H9 (cell line): ENCODE data around the gene SLC25A46. TPM values are rescaled to one million over a fixed set of nuclear protein-coding genes. Genes with fewer than 3 reads are reported as not detected.
"Not testable (repeated sequence)": the region's sequence is repeated elsewhere in the genome, so short reads cannot be mapped to it uniquely, and the experiment has no call there.

Experiments used
- DNase-seq: peaks from one replicate; pipeline ENCODE4 v3.0.0-alpha.2; 2017
- H2AFZ ChIP-seq: one replicate; pipeline ENCODE4 v1.6.1; 2013; ENCODE audit warnings: mild to moderate bottlenecking, low read length, control low read depth, moderate library complexity
- H2AK5ac ChIP-seq: 2 replicates; pipeline ENCODE4 v1.6.1; 2013; ENCODE audit warnings: low read length, control low read depth, mixed read lengths; ENCODE audit not compliant: insufficient read length
- H2BK120ac ChIP-seq: one replicate; pipeline ENCODE4 v1.6.1; 2013; ENCODE audit warnings: low read depth, mild to moderate bottlenecking, low read length, control low read depth, inconsistent platforms; ENCODE audit not compliant: poor library complexity, severe bottlenecking
- H2BK12ac ChIP-seq: 2 replicates; pipeline ENCODE4 v1.6.1; 2013; ENCODE audit warnings: low read length, control low read depth, mixed read lengths, low read depth; ENCODE audit not compliant: insufficient read length
- H2BK15ac ChIP-seq: 2 replicates; pipeline ENCODE4 v1.6.1; 2013; ENCODE audit warnings: low read depth, low read length, control low read depth
- H2BK20ac ChIP-seq: one replicate; pipeline ENCODE4 v1.6.1; 2013; ENCODE audit warnings: low read depth, mild to moderate bottlenecking, low read length, control low read depth, inconsistent platforms; ENCODE audit not compliant: poor library complexity, severe bottlenecking
- H2BK5ac ChIP-seq: 2 replicates; pipeline ENCODE4 v1.6.1; 2013; ENCODE audit warnings: low read length, control low read depth, mixed read lengths; ENCODE audit not compliant: insufficient read length
- H3K14ac ChIP-seq: 2 replicates; pipeline ENCODE4 v1.6.1; 2013; ENCODE audit warnings: low read length, control low read depth; ENCODE audit not compliant: insufficient read depth
- H3K18ac ChIP-seq: 2 replicates; pipeline ENCODE4 v1.6.1; 2013; ENCODE audit warnings: low read depth, mild to moderate bottlenecking, mixed read lengths, low read length, control low read depth; ENCODE audit not compliant: insufficient read length
- H3K23ac ChIP-seq: 2 replicates; pipeline ENCODE4 v1.6.1; 2013; ENCODE audit warnings: low read length, control low read depth, mixed read lengths, low read depth; ENCODE audit not compliant: insufficient read length
- H3K23me2 ChIP-seq: 2 replicates; pipeline ENCODE4 v1.6.1; 2013; ENCODE audit warnings: low read depth, mild to moderate bottlenecking, mixed read lengths, low read length, control low read depth; ENCODE audit not compliant: insufficient read length, poor library complexity, severe bottlenecking
- H3K27ac ChIP-seq: 2 replicates; pipeline ENCODE4 v1.5.1; 2013; ENCODE audit warnings: low read length, control low read depth, mixed read lengths, low read depth; ENCODE audit not compliant: insufficient read length
- H3K27me3 ChIP-seq: 2 replicates; pipeline ENCODE4 v1.6.1; 2013; ENCODE audit warnings: low read length, control low read depth, inconsistent platforms; ENCODE audit not compliant: insufficient read depth
- H3K4ac ChIP-seq: 2 replicates; pipeline ENCODE4 v1.6.1; 2013; ENCODE audit warnings: low read depth, mild to moderate bottlenecking, control low read depth, inconsistent platforms, low read length, moderate library complexity
- H3K4me1 ChIP-seq: 2 replicates; pipeline ENCODE4 v1.6.1; 2013; ENCODE audit warnings: low read length, control low read depth, inconsistent platforms; ENCODE audit not compliant: insufficient read depth
- H3K4me2 ChIP-seq: 2 replicates; pipeline ENCODE4 v1.6.1; 2013; ENCODE audit warnings: low read length, control low read depth, mixed read lengths; ENCODE audit not compliant: insufficient read length, insufficient read depth
- H3K56ac ChIP-seq: 2 replicates; pipeline ENCODE4 v1.6.1; 2013; ENCODE audit warnings: low read depth, mild to moderate bottlenecking, mixed read lengths, low read length, control low read depth; ENCODE audit not compliant: insufficient read length
- H3K79me1 ChIP-seq: 2 replicates; pipeline ENCODE4 v1.6.1; 2013; ENCODE audit warnings: low read depth, mild to moderate bottlenecking, moderate library complexity, low read length, control low read depth, inconsistent platforms; ENCODE audit not compliant: insufficient read depth, poor library complexity, severe bottlenecking
- H3K79me2 ChIP-seq: 2 replicates; pipeline ENCODE4 v1.6.1; 2013; ENCODE audit warnings: low read length, control low read depth, inconsistent platforms; ENCODE audit not compliant: insufficient read depth
- H3K9ac ChIP-seq: 2 replicates; pipeline ENCODE4 v1.6.1; 2013; ENCODE audit warnings: low read length, control low read depth, mixed read lengths; ENCODE audit not compliant: insufficient read length; ENCODE audit errors: extremely low read depth
- H3K9me3 ChIP-seq: one replicate; pipeline ENCODE4 v1.6.1; 2013; ENCODE audit warnings: low read depth, low read length, inconsistent platforms; ENCODE audit not compliant: control insufficient read depth
- H3T11ph ChIP-seq: one replicate; pipeline ENCODE4 v1.6.1; 2013; ENCODE audit warnings: mild to moderate bottlenecking, low read length, control low read depth, inconsistent platforms
- H4K20me1 ChIP-seq: one replicate; pipeline ENCODE4 v1.6.1; 2013; ENCODE audit not compliant: control insufficient read depth, insufficient read length, insufficient read depth
- H4K5ac ChIP-seq: 2 replicates; pipeline ENCODE4 v1.6.1; 2013; ENCODE audit warnings: low read depth, mild to moderate bottlenecking, mixed read lengths, low read length, control low read depth; ENCODE audit not compliant: insufficient read length
- H4K8ac ChIP-seq: replicated peaks from 2 replicates; pipeline ENCODE4 v1.6.1; 2013; ENCODE audit warnings: low read length, control low read depth, mixed read lengths, low read depth; ENCODE audit not compliant: insufficient read length
- H4K91ac ChIP-seq: 2 replicates; pipeline ENCODE4 v1.6.1; 2013; ENCODE audit warnings: low read depth, mild to moderate bottlenecking, moderate library complexity, mixed read lengths, low read length, control low read depth; ENCODE audit not compliant: insufficient read length
- H3K27ac Mint-ChIP-seq, 3 experiments: 2 replicates in 2 of 3; 3 replicates in 1 of 3; pipeline ENCODE4 v1.8.0; 2020 to 2021; ENCODE audit warnings: mixed read lengths in 3 of 3, mild to moderate bottlenecking in 1 of 3, moderate library complexity in 1 of 3
- H3K27me3 Mint-ChIP-seq: 2 replicates; pipeline ENCODE4 v1.8.0; 2021; ENCODE audit warnings: low read depth, mild to moderate bottlenecking, moderate library complexity, mixed read lengths
- H3K36me3 Mint-ChIP-seq, 3 experiments: 2 replicates in 2 of 3; 3 replicates in 1 of 3; pipeline ENCODE4 v1.8.0; 2020 to 2021; ENCODE audit warnings: low read depth in 3 of 3, mixed read lengths in 3 of 3; ENCODE audit not compliant: insufficient read depth in 1 of 3
- H3K4me1 Mint-ChIP-seq, 2 experiments: 2 replicates each; pipeline ENCODE4 v1.8.0; 2020; ENCODE audit warnings: mixed read lengths in 2 of 2
- H3K4me3 Mint-ChIP-seq, 2 experiments: 2 replicates in 1 of 2; 3 replicates in 1 of 2; pipeline ENCODE4 v1.8.0; 2020 to 2021; ENCODE audit warnings: mild to moderate bottlenecking in 2 of 2, mixed read lengths in 2 of 2, moderate library complexity in 1 of 2
- H3K9me3 Mint-ChIP-seq, 2 experiments: 2 replicates in 1 of 2; 3 replicates in 1 of 2; pipeline ENCODE4 v1.8.0; 2020; ENCODE audit warnings: mild to moderate bottlenecking in 2 of 2, mixed read lengths in 2 of 2, moderate library complexity in 1 of 2
- CTCF ChIP-seq: fragments of 200-600 bp; sonication (generic); conservative IDR thresholded peaks from 3 replicates; pipeline ENCODE4 v1.8.0; 2021; ENCODE audit warnings: antibody characterized with exemption, mild to moderate bottlenecking
- WGBS: extraction: QIAGEN DNeasy Blood & Tissue Kit; methylation state at CpG from one replicate; pipeline ENCODE4 v1.1.7; 2013; ENCODE audit warnings: missing lambda C conversion rate, low lambda C conversion rate, mixed read lengths; ENCODE audit not compliant: insufficient read length; ENCODE audit errors: extremely low coverage; 5-methylcytosine and 5-hydroxymethylcytosine counted together
- total RNA-seq: library from RNA; stranded (reverse); gene quantifications from 2 replicates; pipeline ENCODE4 v1.2.1, GENCODE V29; 2021

SLC25A46 gene
- total RNA-seq, 1 experiment from 2014 or later, result 26.0 TPM

GRCh38 chr5:110785356-110785755 lies 46.5 kb downstream of the SLC25A46 start:
- Histone ChIP-seq H3K56ac (no peak overlapping the region), H2BK120ac (no peak overlapping the region), H2AFZ (no peak overlapping the region), H4K20me1 (no peaks in the 10 kb centered on the region), H3K4me2 (no peak overlapping the region), H3K79me2 (no peaks in the 10 kb centered on the region), H3K9ac (no peak overlapping the region), H2AK5ac (no peak overlapping the region), H3K14ac (no peak overlapping the region), H3K27ac (no peak overlapping the region), H3K23me2 (no peaks in the 10 kb centered on the region), H2BK12ac (no peak overlapping the region), H3T11ph (no peak overlapping the region), H2BK5ac (no peak overlapping the region), H2BK20ac (no peak overlapping the region), H4K91ac (no peak overlapping the region), H3K27me3 (no peaks in the 10 kb centered on the region), H4K8ac (no peak overlapping the region), H3K23ac (no peak overlapping the region), H3K4me1 (no peaks in the 10 kb centered on the region), H3K9me3 (no peaks in the 10 kb centered on the region), H3K79me1 (no peaks in the 10 kb centered on the region), H2BK15ac (no peak overlapping the region), H3K18ac (no peak overlapping the region), H3K4ac (no peak overlapping the region), H4K5ac (no peak overlapping the region)
- WGBS, result no CpG with 5 or more reads among the region's 1 CpG
- Mint-ChIP-seq H3K4me3 (no peak overlapping the region), H3K9me3 (peaks cover 0 to 4% of the 10 kb centered on the region in 2 experiments; a peak in 2 of 5 replicates), H3K27ac (no peak overlapping the region), H3K4me1 (no peaks in the 10 kb centered on the region), H3K36me3 (no peaks in the 10 kb centered on the region; a peak in 1 of 7 replicates), H3K27me3 (no peaks in the 10 kb centered on the region)
- no peak for TF ChIP-seq CTCF
- no peak for DNase-seq

GRCh38 chr5:110788006-110788405 lies 49.2 kb downstream of the SLC25A46 start:
- H3K79me2 ChIP-seq, H3K27ac Mint-ChIP-seq, H3K4ac ChIP-seq, H2AK5ac ChIP-seq, H3K9me3 ChIP-seq, H2BK20ac ChIP-seq, H3K9me3 Mint-ChIP-seq, H3K79me1 ChIP-seq, H3T11ph ChIP-seq, H3K23ac ChIP-seq, H2BK15ac ChIP-seq, H2BK5ac ChIP-seq, H3K56ac ChIP-seq, H3K27me3 Mint-ChIP-seq, H3K14ac ChIP-seq, H3K36me3 Mint-ChIP-seq, H3K4me3 Mint-ChIP-seq, H4K20me1 ChIP-seq, H3K4me1 ChIP-seq, H3K27ac ChIP-seq, H4K91ac ChIP-seq, H3K4me2 ChIP-seq, H2AFZ ChIP-seq, H3K23me2 ChIP-seq, H3K4me1 Mint-ChIP-seq, H3K18ac ChIP-seq, H3K27me3 ChIP-seq, H3K9ac ChIP-seq, H2BK12ac ChIP-seq, H4K8ac ChIP-seq, H2BK120ac ChIP-seq, H4K5ac ChIP-seq, DNase-seq: not testable (repeated sequence)
- WGBS, result no CpG with 5 or more reads among the region's 3 CpGs
